RWPE1 (cell line): ENCODE results near the gene NDC80.

Experiments used
- CTCF ChIA-PET: fragments of 350-600 bp; sonication (Branson Sonifier 250); formaldehyde crosslinking; extraction: SDS; loops from one replicate; lab custom pipeline; 2021; lab: Yijun Ruan, JAX
- POLR2A ChIA-PET: fragments of 400-600 bp; formaldehyde crosslinking; extraction: SDS; loops from one replicate; lab custom pipeline; 2020; ENCODE audit warnings: antibody characterized with exemption; ENCODE audit not compliant: low non-redundant PET; lab: Yijun Ruan, JAX
- DNase-seq: peaks from one replicate; pipeline ENCODE4 v3.0.0; 2012; ENCODE audit warnings: low spot score
- H3K27ac ChIP-seq: fragments of 450-650 bp; 2 replicates; pipeline ENCODE4 v1.5.1; 2017
- TF ChIP-seq, protein P1 (sequence below): fragments of 450-650 bp; conservative IDR thresholded peaks from 2 replicates; pipeline ENCODE4 v1.5.1; 2017; ENCODE audit warnings: low read depth, mild to moderate bottlenecking

Gene NDC80

GRCh38 chr18:2549462-2549861 is 21.9 kb upstream of the NDC80 start:
- TF ChIP-seq, protein P1, sequence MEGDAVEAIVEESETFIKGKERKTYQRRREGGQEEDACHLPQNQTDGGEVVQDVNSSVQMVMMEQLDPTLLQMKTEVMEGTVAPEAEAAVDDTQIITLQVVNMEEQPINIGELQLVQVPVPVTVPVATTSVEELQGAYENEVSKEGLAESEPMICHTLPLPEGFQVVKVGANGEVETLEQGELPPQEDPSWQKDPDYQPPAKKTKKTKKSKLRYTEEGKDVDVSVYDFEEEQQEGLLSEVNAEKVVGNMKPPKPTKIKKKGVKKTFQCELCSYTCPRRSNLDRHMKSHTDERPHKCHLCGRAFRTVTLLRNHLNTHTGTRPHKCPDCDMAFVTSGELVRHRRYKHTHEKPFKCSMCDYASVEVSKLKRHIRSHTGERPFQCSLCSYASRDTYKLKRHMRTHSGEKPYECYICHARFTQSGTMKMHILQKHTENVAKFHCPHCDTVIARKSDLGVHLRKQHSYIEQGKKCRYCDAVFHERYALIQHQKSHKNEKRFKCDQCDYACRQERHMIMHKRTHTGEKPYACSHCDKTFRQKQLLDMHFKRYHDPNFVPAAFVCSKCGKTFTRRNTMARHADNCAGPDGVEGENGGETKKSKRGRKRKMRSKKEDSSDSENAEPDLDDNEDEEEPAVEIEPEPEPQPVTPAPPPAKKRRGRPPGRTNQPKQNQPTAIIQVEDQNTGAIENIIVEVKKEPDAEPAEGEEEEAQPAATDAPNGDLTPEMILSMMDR = no peak
- ChIA-PET CTCF (no interaction called here), POLR2A (no interaction called here)
- DNase-seq = no peak
- H3K27ac ChIP-seq = no peak overlapping the region

GRCh38 chr18:2551425-2551824 is 19.9 kb upstream of the NDC80 start:
- H3K27ac ChIP-seq = no peak overlapping the region
- ChIA-PET CTCF (interaction anchor here (0.6 kb wide), 1 partner anchor 1663 kb away, joined by 3 read pairs; no protein-coding TSS in a partner anchor), POLR2A (no interaction called here)
- TF ChIP-seq, protein P1 = no peak
- no peak for DNase-seq

GRCh38 chr18:2554696-2555095 is 16.7 kb upstream of the NDC80 start:
- ChIA-PET POLR2A (no interaction called here), CTCF (interaction anchor here (0.7 kb wide), 1 partner anchor 62 kb away, joined by 3 read pairs; no protein-coding TSS in a partner anchor)
- TF ChIP-seq, protein P1 = no peak
- no peak overlapping the region for H3K27ac ChIP-seq
- no peak for DNase-seq

DNA sequence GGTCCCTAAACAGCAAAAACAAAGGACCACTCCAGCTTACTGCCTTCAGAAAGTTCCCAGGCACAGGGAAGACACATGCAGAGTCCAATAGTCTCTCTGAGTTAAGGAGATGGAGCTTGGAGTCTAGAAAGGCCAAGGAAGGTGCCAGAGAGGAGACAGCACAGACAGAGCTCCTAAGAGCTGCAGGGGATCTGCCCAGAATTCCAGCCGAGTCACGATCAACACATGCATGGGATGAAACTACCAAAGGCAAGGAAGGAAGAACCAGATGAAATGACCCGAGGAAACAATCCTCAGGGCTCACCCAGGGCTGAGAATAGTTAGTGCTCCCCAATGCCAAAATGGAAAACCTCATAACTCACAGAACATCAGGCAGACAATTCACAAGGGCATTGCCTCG is 15.5 kb upstream of the NDC80 start:
- ChIA-PET CTCF (no interaction called here), POLR2A (no interaction called here)
- DNase-seq = no peak
- TF ChIP-seq, protein P1 = no peak
- H3K27ac ChIP-seq = no peak overlapping the region

GRCh38 chr18:2557536-2557935 is 13.8 kb upstream of the NDC80 start:
- no peak overlapping the region for H3K27ac ChIP-seq
- ChIA-PET POLR2A (no interaction called here), CTCF (interaction anchor here (0.5 to 0.6 kb wide), 2 partner anchors 14 to 712 kb away, joined by 3 read pairs; partner anchors contain the start of genes METTL4 and NDC80)
- no peak for DNase-seq
- TF ChIP-seq, protein P1 = no peak

DNA sequence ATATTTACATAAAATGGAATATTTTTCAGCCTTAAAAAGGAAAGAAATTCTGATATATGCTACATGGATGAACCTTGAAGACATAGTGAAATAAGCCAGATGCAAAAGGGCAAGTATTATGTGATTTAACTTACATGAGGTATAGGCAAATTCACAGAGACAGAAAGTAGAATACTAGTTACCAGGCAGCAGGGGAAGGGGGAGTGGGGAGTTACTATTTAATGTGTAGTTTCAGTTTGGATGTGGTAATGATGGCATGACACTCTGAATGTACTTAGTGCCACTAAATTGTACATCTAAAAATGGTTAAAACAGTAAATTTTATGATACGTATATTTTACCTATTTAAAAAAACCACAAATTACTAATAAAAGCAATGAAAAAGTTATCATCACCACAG is 12.1 kb upstream of the NDC80 start:
- no peak for DNase-seq
- ChIA-PET POLR2A (no interaction called here), CTCF (no interaction called here)
- H3K27ac ChIP-seq = no peak overlapping the region
- TF ChIP-seq, protein P1 = no peak
